Adrenal gland (tissue), 5 donors: ENCODE results near the gene CERS3.

Source experiments
- POLR2A ChIP-seq, 2 donors: fragments of 450-650 bp; IDR thresholded peaks; one replicate each; pipeline ENCODE4 v1.6.1; 2017; ENCODE audit warnings: antibody characterized with exemption in 2 of 2, mild to moderate bottlenecking in 2 of 2, moderate library complexity in 1 of 2
- TF ChIP-seq, protein P1 (sequence below), 6 experiments: fragments of 450-650 bp in 4 of 6; fragments of 200-600 bp in 2 of 6; sonication (generic) in 1 of 6; IDR thresholded peaks; 1 replicate in 5 of 6; 2 replicates in 1 of 6; pipeline versions ENCODE4 v1.5.1 to v1.8.0; 2016 to 2021; ENCODE audit warnings: antibody characterized with exemption in 6 of 6, mild to moderate bottlenecking in 2 of 6, moderate library complexity in 1 of 6
- donor health status: DM: no; HTN: no; CAD: no.

DNA sequence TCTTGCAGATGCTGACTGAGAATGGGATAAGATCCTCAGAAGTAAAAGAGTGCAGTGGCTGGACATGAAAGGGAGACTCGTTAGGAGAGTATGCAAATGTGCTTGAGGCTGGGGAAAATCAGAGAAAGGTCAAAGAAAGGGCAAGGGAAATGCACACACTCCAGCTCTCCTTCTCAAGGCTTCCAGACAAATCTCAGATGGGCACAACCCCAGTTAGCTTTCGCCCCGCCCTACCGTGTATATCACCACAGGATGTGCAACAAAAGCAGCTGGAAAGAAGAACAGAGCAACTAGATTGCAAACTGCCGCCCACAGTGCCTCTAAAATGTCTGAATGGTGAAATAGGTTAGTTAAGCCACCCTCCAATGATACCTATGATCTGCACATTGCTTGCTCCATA is 63.9 kb downstream of the CERS3 start:
- TF ChIP-seq, protein P1, sequence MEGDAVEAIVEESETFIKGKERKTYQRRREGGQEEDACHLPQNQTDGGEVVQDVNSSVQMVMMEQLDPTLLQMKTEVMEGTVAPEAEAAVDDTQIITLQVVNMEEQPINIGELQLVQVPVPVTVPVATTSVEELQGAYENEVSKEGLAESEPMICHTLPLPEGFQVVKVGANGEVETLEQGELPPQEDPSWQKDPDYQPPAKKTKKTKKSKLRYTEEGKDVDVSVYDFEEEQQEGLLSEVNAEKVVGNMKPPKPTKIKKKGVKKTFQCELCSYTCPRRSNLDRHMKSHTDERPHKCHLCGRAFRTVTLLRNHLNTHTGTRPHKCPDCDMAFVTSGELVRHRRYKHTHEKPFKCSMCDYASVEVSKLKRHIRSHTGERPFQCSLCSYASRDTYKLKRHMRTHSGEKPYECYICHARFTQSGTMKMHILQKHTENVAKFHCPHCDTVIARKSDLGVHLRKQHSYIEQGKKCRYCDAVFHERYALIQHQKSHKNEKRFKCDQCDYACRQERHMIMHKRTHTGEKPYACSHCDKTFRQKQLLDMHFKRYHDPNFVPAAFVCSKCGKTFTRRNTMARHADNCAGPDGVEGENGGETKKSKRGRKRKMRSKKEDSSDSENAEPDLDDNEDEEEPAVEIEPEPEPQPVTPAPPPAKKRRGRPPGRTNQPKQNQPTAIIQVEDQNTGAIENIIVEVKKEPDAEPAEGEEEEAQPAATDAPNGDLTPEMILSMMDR (IDR thresholded peaks at IDR 0.05), result no peak
- no peak for TF ChIP-seq POLR2A (IDR thresholded peaks at IDR 0.05)
